GM03348 (cell line): ENCODE measurements around the gene GNPTAB.
A peak's percentile ranks its signal among the peaks of the same experiment; 100 is the strongest.

Experiments
- DNase-seq: peaks from one replicate; pipeline ENCODE4 v3.0.0; 2012; ENCODE audit warnings: low spot score

Gene GNPTAB

GRCh38 chr12:101804409-101804808 is 26.4 kb downstream of the GNPTAB start:
- no peak for DNase-seq

DNA sequence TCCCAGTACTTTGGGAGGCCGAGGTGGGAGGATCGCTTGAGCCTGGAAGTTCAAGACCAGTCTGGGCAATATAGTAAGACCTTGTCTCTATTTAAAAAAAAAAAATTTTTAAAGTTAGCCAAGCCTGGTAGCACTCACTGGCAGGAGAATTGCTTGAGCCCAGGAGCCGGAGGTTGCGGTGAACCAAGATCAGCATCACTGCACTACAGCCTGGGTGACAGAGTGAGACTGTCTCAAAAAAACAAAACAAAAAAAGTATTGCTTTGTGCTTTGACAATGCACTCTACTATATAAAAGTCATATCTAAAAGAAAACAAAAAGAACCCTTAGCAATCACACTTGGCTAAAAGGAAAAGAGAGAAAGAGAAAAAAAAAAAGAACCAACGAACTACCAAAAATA is 26.8 kb downstream of the GNPTAB start:
- DNase-seq, result no peak

GRCh38 chr12:101802486-101802885 is 28.3 kb downstream of the GNPTAB start:
- DNase-seq, result no peak

DNA sequence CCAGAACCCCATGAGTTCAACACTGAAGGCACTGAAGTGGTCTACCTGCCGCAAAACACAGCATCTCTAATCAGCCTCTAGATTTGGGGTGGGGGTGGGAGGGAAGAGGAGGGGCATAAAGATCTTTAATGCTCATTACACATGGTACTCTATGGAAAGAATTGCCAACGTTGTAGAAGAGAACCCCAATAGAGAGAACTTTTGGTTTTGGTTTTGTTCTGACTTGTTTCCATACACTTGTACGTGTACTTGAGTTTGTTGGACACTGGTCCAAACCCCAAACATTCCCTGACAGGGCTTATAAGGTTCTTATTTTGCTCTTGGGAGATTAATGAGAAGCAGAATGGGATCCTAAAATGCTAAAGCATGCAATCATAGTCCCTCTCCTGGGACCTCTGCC is 31.0 kb downstream of the GNPTAB start:
- DNase-seq, result no peak

DNA sequence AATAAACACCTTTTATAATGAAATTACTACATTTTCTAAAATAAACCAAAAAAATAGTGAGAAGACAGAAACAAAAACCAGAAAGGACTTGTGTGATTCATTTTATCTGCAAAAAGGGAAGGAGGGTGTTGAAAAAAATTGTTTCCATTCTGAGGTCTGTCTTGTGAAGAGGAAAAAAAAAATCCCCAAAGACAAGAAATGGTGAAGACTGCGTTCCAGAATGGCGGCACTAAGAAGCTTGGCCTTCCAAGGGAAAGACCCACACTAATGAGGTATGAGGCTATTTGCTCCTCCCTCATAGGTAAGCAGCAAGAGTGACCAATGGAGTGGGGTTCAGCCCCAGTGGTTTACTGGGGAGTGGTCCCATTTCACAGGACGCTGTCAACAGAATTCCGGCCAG is 35.0 kb downstream of the GNPTAB start:
- DNase-seq, result no peak

- DNase-seq, result no peak
Measured at GRCh38 chr12:101795013-101795412, 35.7 kb downstream of the GNPTAB start.

DNA sequence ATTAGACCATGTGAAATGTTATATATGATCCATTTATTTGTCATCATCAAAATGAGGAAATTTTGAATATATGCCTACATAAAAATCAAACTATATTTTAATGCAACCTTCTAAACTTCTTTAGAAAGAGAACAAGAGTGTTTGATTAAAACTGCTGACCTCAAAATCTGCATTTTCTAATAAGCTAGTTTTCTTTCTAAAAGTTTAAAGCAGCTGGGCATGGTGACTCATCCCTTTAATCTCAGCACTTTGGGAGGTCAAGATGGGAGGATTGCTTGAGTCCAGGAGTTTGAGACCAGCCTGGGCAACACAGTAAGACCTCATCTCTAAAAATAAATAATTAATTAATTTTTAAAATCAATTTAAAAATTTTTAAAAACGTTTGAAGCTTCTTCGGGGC is 36.2 kb downstream of the GNPTAB start:
- no peak for DNase-seq

GRCh38 chr12:101793401-101793800 is 37.4 kb downstream of the GNPTAB start:
- peak; percentile 70 for DNase-seq

DNA sequence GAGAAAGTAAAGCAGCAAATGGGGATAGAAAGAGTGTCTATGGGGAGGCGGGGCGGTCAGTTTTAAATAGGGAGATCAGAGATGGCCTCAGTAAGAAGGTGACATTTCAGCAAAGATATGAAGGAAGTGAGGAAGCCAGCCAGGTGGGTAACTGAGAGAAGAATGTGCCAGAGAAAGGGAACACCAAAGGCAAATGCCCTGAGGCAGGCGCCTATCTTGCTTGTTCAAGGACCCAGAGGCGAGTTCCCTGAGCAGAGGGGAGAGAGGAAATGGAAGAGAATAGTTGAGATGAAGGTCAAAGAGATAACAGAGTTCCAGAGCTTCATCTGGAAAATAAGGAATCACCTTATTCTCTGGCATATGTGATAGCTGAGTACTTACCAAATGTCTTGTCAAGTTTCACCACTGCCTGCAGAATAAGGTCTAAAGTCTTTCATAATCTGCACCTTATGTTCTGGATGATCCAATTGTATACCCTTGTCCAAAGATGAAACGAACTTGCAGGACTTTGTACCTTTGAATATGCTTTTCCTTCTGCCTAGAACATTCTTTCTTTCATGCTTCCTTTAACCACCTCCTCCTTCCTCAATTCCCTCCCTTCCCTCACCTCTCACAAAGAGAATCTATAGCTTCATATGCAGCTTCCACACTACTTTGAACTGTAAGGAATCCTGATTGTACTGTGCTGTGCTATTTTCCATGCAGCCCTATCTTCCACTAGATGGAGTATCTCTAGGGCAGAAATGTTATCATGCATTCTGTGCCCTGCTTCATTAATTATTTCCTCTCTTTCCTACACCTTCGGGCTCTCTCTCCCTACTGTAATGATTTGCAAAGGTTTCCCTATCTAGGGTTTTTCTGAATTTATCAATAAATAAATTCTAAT is 38.5 kb downstream of the GNPTAB start:
- no peak for DNase-seq

DNA sequence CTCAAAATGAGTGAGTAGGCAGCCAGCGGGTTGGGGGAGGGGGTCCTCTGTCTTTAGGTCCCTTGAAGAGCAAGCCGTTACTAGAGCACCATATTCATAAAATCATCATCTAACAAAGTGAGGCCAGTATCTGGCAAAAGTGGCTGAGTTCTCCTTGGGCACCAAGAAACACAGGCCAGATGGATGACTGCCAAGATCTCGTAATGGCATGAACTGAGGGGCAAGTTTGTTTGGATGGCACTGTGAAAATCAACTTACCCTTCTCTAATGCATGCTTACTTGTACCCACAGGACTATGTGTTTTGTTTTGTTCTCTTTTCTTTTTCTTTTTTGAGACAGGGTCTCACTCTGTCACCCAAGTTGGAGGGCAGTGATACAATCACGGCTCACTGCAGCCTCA is 41.6 kb downstream of the GNPTAB start:
- no peak for DNase-seq

GRCh38 chr12:101785671-101786070 is 45.1 kb downstream of the GNPTAB start:
- DNase-seq, result no peak

DNA sequence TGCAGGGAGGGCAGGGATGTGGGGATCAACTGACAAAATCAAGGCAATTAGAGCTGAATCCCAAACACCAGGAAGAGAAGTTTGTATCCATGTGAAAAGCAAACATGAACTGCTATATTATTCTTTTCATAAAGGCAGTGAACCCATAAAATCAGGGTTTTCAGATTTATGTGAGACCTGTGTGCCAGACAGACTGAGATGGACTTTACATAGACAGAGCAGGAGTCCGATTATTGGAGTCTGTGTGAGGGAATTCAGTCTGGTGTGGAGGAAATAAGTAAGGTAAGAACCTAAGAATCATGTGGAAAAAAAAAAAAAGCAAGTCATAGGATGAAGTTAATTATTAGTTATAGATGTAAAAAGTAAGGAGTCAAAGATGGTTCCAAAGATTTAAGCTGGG is 46.4 kb downstream of the GNPTAB start:
- no peak for DNase-seq

GRCh38 chr12:101783838-101784237 is 46.9 kb downstream of the GNPTAB start:
- no peak for DNase-seq

DNA sequence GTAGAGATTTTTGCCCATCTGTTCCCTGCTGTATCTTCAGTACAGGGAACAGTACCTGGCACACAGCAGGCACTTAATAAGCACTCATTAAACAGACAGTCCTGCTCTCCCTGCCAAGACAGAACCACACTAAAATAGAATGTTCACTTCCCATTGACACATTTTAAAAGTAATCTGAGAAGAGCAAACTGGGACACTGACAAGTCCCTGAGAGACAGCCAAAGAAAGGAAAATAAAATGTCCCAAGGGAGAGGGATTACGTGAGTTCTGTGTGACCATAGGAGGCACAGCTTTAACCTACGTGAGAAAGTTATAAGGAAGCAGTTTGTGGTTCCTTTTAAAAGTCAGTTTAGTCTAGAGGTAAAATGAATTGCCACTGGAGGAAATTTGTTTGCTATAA is 47.6 kb downstream of the GNPTAB start:
- DNase-seq, result no peak

GRCh38 chr12:101782273-101782731 is 48.5 kb downstream of the GNPTAB start:
- DNase-seq, result peak; percentile 24

GRCh38 chr12:101781834-101782233 is 48.9 kb downstream of the GNPTAB start:
- no peak for DNase-seq

GRCh38 chr12:101780599-101780998 is 50.2 kb downstream of the GNPTAB start:
- DNase-seq, result no peak

DNA sequence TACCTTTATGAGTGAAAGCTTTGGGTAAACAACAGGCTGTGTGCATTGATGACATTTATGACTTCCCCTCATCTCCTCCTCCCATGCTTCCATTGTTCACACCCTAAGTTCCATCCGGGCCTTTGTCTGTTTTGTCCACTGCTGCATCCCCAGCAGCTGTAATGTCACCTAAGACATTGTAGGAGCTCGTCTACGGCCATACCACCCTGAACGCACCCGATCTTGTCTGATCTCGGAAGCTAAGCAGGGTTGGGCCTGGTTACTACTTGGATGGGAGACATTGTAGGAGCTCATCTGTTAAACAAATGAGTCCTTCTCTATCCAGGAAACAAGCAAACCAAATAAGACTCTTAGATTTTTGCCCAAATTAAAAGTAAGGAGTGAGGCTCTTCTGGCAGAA is 51.1 kb downstream of the GNPTAB start:
- no peak for DNase-seq

DNA sequence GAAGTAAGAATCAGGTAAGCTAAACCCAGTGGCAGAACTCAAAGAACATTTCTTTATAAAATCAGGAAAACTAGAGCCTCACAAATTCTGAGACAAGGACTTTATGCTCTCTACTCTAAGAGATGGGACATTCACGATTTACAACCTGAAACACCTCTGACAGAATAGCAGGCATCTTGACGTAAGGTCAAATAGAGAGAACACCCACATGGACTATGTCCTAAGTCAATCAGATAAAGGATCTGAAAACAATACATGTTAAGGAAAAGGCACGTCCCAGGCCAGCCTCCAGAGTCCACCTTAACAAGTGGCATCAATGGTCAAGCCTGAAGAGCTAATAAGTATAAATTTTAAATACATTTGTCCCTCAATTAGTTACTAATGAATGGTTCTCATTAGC is 51.6 kb downstream of the GNPTAB start:
- no peak for DNase-seq

DNA sequence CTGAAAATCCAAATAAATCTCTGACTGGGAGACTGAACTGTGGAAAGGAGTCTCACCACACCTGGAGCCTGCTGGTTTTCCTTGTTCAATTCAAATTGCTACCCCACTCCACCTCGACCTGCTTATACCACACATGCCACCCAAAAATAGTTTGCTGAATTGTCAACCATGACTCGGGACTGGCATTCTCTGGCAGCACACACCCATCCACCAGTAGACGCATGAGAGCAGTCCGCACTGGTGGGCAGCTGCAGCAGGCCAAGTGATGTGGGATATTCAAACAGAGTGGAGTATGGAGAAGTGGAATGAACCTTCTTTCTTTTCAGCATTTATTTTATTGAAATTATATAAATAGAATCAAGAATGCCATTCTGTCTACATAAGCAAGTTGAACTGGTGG is 52.8 kb downstream of the GNPTAB start:
- DNase-seq, result no peak

DNA sequence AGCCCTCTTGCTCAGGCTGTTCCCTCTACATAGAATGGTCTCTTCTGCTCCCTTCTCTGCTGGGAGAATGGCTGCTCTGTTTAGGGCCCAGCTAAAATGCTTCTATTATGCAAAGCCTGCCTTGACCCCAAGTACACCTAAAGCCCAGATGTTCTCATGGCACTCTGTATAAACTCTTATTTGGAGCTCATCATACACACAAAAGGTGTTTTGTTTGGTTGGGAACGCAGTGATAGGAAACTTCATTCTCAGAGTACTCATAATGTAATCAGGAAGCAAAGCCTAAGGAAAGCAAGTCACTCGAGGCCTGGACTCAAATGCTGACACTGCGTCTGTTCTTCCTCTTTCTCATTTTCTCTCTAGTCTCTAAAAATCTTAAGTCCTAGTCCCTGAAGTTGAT is 53.3 kb downstream of the GNPTAB start:
- DNase-seq, result no peak

- no peak for DNase-seq
Measured at GRCh38 chr12:101775816-101776215, 54.9 kb downstream of the GNPTAB start.

DNA sequence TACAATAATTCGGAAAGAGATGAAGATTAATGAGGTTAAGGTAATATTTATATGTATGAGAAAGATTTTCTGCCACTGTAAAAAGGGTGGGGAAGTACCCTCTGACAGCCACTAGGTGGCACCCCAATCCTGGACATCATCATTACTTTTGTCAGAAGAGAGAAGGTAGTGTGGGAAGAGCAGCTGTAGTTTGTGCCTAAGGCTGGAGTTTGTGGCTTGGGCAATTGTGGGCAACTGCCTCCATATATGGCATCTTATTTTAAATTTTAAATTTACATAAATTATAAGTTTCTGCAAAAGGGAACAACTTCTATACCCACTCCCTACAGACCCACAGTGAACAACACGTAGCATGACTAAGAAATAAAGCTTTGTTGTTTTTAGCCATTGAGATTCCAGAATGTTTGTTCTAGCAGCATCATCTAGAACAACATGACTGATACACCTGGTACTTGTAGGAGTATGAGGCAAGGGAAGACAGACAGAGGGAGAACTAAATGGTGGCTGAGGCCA is 57.1 kb downstream of the GNPTAB start:
- peak; percentile 86 for DNase-seq
